ENCODE measurements around the gene SPATA2.

Gene SPATA2

GRCh38 chr20:49853640-49854039, 61.7 kb downstream of the SPATA2 start:
- no peak for DNase-seq
